Measurements from ENCODE around the gene GP5.

GP5 gene

GRCh38 chr3:194375473-194376240, 23.4 kb downstream of the GP5 start:
- no peak overlapping the region for H3K4me3 ChIP-seq (replicated peaks; ENCODE audit: low read depth, low read length)
- no peak for DNase-seq (ENCODE audit: extremely low read depth, low read depth)
- TF ChIP-seq CTCF (IDR thresholded peaks at IDR 0.05; ENCODE audit: low read depth, low read length, missing control alignments): no peak

GRCh38 chr3:194374935-194375334, 24.1 kb downstream of the GP5 start:
- no peak for TF ChIP-seq CTCF (IDR thresholded peaks at IDR 0.05; ENCODE audit: low read depth, low read length, missing control alignments)
- DNase-seq (ENCODE audit: extremely low read depth, low read depth): no peak

GRCh38 chr3:194373899-194374298, 25.2 kb downstream of the GP5 start:
- no peak overlapping the region for H3K4me3 ChIP-seq (replicated peaks; ENCODE audit: low read depth, low read length)
- DNase-seq (ENCODE audit: extremely low read depth, low read depth): no peak
- no peak for TF ChIP-seq CTCF (IDR thresholded peaks at IDR 0.05; ENCODE audit: low read depth, low read length, missing control alignments)

More at GRCh38 chr3:194374935-194375334, 24.1 kb downstream of the GP5 start:
- no peak overlapping the region for H3K4me3 ChIP-seq (replicated peaks; ENCODE audit: low read depth, low read length)

GRCh38 chr3:194373028-194373427, 26.0 kb downstream of the GP5 start:
- no peak for TF ChIP-seq CTCF (IDR thresholded peaks at IDR 0.05; ENCODE audit: low read depth, low read length, missing control alignments)
- H3K4me3 ChIP-seq (replicated peaks; ENCODE audit: low read depth, low read length): no peak overlapping the region
- no peak for DNase-seq (ENCODE audit: extremely low read depth, low read depth)

GRCh38 chr3:194370753-194371152, 28.3 kb downstream of the GP5 start:
- TF ChIP-seq CTCF (IDR thresholded peaks at IDR 0.05; ENCODE audit: low read depth, low read length, missing control alignments): no peak
- H3K4me3 ChIP-seq (replicated peaks; ENCODE audit: low read depth, low read length): no peak overlapping the region
- no peak for DNase-seq (ENCODE audit: extremely low read depth, low read depth)

GRCh38 chr3:194369522-194370279, 29.4 kb downstream of the GP5 start, which contains the start of gene LRRC15:
TSS of gene LRRC15 (minus strand) at chr3:194369743. CDS start at chr3:194361043, 8,700 bp downstream.
- TF ChIP-seq CTCF (IDR thresholded peaks at IDR 0.05; ENCODE audit: low read depth, low read length, missing control alignments): no peak
- DNase-seq (ENCODE audit: extremely low read depth, low read depth): no peak
- H3K4me3 ChIP-seq (replicated peaks; ENCODE audit: low read depth, low read length): no peak within 1 kb of the TSS

Measured in HFF-Myc (cell line).